DND-41 (cell line): ENCODE measurements around the gene CYB5R3.
"Not testable (repeated sequence)": the region's sequence is repeated elsewhere in the genome, so short reads cannot be mapped to it uniquely, and the experiment has no call there.

Experiments
- CTCF ChIP-seq: IDR thresholded peaks from 2 replicates; pipeline ENCODE4 v1.5.1; 2012; ENCODE audit warnings: borderline replicate concordance, low read length, moderate library complexity, mild to moderate bottlenecking; ENCODE audit not compliant: poor library complexity, severe bottlenecking; ENCODE audit errors: extremely low read depth
- EZH2 ChIP-seq: IDR thresholded peaks from 3 replicates; pipeline ENCODE4 v1.6.1; 2012; ENCODE audit warnings: borderline replicate concordance, low read depth, mild to moderate bottlenecking, moderate library complexity, low read length, inconsistent platforms; ENCODE audit not compliant: severe bottlenecking

GRCh38 chr22:42571068-42571467 lies 78.1 kb downstream of the CYB5R3 start:
- TF ChIP-seq CTCF, EZH2: not testable (repeated sequence)
